ENCODE results near the gene FEM1C.

Gene FEM1C

GRCh38 chr5:115583474-115583873 is 38.9 kb upstream of the FEM1C start:
- Histone ChIP-seq H3K27me3 (ENCODE audit: insufficient read depth, poor library complexity, severe bottlenecking) (no peaks in the 10 kb centered on the region), H3K4me3 (replicated peaks; ENCODE audit: insufficient read depth, low read length) (no peak overlapping the region), H3K27ac (replicated peaks) (no peak overlapping the region)
- no peak for DNase-seq (ENCODE audit: low read depth in 1 of 2, low spot score in 1 of 2)
- no peak for TF ChIP-seq POLR2AphosphoS5 (IDR thresholded peaks at IDR 0.05; ENCODE audit: low read depth)
- no peak for TF ChIP-seq SPI1 (IDR thresholded peaks at IDR 0.05; ENCODE audit: borderline replicate concordance, low read depth)
- TF ChIP-seq REST (IDR thresholded peaks at IDR 0.05; ENCODE audit: insufficient replicate concordance, low read depth): no peak

- DNase-seq (ENCODE audit: low read depth in 1 of 2, low spot score in 1 of 2): no peak
- no peak for TF ChIP-seq GABPA (IDR thresholded peaks at IDR 0.05; ENCODE audit: low read depth)
- TF ChIP-seq SPI1 (IDR thresholded peaks at IDR 0.05; ENCODE audit: borderline replicate concordance, low read depth): no peak
- no peak for TF ChIP-seq CTCF (IDR thresholded peaks at IDR 0.05; ENCODE audit: insufficient read depth, low read length)
- no peak for TF ChIP-seq REST (IDR thresholded peaks at IDR 0.05; ENCODE audit: insufficient replicate concordance, low read depth)
- no peak for TF ChIP-seq POLR2AphosphoS5 (IDR thresholded peaks at IDR 0.05; ENCODE audit: low read depth)
- no peak overlapping the region for H3K27ac ChIP-seq (replicated peaks)
- no peak overlapping the region for H3K4me3 ChIP-seq (replicated peaks; ENCODE audit: insufficient read depth, low read length)
- H3K27me3 ChIP-seq (ENCODE audit: insufficient read depth, poor library complexity, severe bottlenecking): no peaks in the 10 kb centered on the region
These were observed 36.4 kb upstream of the FEM1C start for GRCh38 chr5:115580941-115581340.

GRCh38 chr5:115579747-115580173 is 35.2 kb upstream of the FEM1C start:
- DNase-seq (ENCODE audit: low read depth in 1 of 2, low spot score in 1 of 2): no peak
- Histone ChIP-seq H3K27me3 (ENCODE audit: insufficient read depth, poor library complexity, severe bottlenecking) (no peaks in the 10 kb centered on the region), H3K4me3 (replicated peaks; ENCODE audit: insufficient read depth, low read length) (no peak overlapping the region), H3K27ac (replicated peaks) (no peak overlapping the region)
- TF ChIP-seq CTCF (IDR thresholded peaks at IDR 0.05; ENCODE audit: insufficient read depth, low read length) (no peak), REST (IDR thresholded peaks at IDR 0.05; ENCODE audit: insufficient replicate concordance, low read depth) (no peak), GABPA (IDR thresholded peaks at IDR 0.05; ENCODE audit: low read depth) (no peak), POLR2AphosphoS5 (IDR thresholded peaks at IDR 0.05; ENCODE audit: low read depth) (no peak), SPI1 (IDR thresholded peaks at IDR 0.05; ENCODE audit: borderline replicate concordance, low read depth) (no peak)
